Measurements from ENCODE around the gene SCAMP1.
A peak's percentile ranks its signal among the peaks of the same experiment; 100 is the strongest.
"Not testable (repeated sequence)": the region's sequence is repeated elsewhere in the genome, so short reads cannot be mapped to it uniquely, and the experiment has no call there.

The SCAMP1 gene, protein sequence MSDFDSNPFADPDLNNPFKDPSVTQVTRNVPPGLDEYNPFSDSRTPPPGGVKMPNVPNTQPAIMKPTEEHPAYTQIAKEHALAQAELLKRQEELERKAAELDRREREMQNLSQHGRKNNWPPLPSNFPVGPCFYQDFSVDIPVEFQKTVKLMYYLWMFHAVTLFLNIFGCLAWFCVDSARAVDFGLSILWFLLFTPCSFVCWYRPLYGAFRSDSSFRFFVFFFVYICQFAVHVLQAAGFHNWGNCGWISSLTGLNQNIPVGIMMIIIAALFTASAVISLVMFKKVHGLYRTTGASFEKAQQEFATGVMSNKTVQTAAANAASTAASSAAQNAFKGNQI

DNA sequence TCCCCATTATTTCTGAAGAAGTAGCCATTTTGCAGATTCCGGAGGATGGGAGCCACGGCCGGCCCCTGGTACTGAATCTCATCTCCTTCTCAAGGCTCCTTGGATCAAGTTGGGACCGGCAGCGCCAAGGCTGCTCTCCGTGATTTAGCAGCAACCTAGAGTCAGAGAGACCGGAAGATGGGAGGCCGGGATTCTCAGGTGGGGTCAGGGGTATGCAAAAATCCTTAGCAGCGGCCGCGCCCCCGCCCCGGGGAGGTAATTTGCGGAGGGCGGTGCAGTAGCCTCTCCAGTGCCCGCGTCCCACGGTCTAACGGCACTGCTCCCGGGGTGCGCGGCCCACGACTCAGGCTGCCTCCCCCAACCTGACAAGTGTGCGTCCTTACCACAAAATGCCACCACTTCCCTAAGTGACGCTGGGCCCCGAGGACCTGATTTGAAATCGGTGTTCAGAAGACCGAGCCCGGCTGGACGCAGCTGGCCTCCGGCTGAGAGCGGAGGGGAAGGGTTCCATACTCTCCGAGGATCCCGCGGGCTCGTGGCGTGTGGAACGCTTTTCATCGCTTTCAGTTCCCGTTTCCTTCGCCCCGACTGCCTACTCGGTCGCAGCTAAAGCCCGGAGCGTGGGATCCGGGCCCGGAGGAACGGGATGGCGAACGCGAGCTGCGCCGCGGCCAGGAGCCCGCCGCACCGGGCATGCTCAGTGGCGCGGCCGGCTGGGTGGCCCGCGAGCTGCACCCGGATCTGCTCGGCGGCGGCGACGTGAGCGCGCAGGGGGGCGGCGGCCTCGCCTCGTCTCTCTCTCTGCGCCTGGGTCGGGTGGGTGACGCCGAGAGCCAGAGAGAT lies at the start of gene SCAMP1:
Gene SCAMP1, plus strand, starts transcription at position 787 of the 843 bp plus-strand sequence. Its CDS starts 55 bp downstream, at position 842.
- peak; percentile 83 for DNase-seq

DNA sequence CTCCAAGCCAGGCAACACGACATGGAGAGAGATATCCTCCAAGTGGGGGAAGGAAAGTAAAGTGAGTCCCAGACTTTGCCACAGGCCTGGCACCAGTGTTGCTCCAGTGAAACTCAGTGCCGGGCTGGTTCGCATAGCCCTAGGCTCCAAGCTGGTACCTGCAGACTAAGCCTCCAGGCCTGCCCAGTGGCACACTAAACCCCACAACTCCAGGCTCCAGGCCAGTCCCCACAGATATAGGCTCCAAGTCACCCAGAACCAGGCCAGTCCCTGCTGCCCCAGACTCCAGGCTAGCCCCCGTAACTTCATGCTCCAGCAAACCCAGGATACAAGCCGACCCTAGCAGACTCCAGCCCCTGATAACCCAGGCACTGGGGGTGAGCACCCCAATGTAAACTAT lies 42.9 kb upstream of the SCAMP1 start:
- DNase-seq = no peak

DNA sequence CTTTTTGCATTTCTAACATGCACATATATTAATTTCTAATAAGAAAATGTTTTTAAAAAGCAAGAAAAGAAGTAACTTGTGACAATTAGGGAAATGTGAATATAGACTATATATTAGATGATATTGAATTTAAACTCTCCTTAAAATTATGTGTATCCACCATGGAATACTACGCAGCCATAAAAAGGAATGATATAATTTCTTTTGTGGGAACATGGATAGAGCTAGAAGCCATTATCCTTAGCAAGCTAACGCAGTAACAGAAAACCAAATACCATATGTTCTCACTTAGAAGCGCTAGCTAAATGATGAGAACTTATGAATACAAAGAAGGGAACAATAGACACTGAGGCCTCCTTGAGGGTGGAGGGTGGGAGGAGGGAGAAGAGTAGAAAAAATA lies 42.1 kb upstream of the SCAMP1 start:
- no peak for DNase-seq

DNA sequence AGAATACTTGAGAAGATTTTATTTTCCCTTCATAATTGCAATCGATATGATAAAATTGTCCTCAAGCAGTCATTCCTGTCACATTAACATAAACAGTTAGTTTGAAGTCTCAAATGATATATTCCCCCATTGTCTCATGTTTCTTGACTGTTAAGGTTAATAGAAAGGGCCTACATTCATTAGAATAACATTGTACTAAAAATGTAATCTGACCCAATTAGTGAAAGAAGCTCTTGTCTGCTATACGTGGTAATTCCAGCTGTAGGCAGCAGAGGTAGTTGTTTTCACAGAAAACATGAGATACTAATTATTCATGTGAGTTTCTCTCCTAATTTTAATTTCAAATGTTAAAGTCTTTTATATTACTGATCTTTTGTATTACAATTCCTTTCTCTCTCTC lies 40.0 kb upstream of the SCAMP1 start:
- peak; percentile 37 for DNase-seq

DNA sequence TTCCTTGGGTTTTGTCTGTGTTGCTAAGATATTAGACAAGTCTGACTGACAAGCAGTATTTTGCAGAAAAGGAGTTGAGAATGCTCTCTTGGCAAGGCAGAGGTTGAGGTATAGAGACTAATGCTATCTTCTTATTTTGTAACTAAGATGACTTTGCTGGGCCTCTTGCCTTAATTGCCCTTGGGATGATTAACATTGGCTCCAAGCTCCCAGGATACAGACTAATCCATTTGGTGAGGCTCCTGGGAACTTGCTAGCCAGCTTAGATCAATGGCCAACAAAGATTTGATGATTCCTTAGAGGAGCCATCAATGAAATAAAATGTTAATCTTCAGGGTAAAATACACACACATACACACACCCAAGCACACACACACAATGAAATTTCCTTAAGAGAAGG lies 37.2 kb upstream of the SCAMP1 start:
- DNase-seq = no peak

DNA sequence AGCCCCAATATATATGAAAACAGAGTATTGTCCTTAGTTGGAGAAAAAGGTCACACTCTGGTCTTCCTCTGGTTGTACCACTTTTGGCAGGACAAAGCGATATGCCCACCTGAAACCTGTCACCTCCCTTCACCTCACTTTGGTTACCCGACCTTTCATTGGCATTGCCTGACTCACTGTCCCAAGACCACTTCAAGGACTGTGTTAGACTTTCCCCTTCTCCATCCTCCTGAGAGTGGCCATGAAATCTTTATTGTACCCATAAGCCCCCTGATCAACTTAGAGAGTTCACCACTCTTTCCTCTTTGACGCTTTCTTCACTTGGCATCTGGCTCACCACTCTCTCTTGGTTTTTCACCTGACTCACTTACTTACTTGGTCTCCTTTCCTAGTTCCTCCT lies 33.5 kb upstream of the SCAMP1 start:
- no peak for DNase-seq

DNA sequence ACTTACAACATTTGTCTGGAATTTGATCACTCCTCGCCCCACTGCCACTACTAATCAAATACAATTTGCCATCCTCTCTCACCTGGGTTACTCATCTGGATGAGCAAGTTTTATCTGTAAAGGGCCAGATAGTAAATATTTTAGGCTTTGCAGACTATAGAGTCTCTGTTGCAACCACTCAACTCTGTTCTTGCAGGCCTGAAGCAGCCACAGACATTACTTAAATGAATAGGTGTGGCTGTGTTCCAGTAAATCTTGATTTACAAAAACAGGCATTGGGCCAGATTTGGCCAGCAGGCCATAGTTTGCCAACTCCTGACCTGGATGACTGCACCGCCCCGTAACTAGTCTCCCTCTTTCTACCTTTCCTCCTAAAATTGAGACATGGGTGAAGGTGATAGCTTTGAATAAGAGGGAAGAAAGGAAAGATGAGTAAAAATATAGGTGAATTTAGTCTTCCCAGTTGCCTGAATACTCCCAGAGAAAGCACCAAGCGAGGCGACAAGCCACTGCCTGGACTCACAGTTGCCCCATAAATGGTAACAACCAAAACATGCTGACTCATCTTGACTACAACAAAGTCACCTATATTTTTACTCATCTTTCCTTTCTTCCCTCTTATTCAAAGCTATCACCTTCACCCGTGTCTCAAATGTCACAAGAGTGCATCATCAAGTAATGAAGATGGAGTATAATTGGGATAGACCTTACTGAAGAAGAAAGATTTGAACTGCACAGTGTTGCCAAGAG lies 32.5 kb upstream of the SCAMP1 start:
- no peak for DNase-seq

DNA sequence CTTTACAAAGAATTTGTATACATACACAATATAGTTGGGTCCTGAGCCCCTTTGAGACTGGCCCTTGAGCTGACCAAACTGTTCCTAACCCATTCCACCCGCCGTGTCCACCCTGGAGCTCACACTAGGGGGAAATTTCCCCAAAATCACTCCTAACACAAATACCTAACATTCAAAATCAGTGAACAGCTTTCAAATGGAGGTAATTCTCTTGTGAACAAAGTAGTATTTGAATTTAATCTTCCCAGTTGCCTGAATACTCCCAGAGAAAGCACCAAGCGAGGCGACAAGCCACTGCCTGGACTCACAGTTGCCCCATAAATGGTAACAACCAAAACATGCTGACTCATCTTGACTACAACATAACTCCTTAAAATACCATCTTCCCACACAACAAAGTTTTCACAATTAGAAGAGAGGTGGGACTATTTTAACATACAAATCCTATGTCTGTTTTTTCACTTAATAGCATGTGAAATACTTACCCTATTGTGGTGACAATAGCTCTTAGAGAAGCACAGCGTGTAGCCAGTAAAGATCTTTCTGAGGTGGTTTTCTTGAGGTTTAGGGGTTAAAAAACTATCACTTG lies 31.7 kb upstream of the SCAMP1 start:
- DNase-seq = no peak

DNA sequence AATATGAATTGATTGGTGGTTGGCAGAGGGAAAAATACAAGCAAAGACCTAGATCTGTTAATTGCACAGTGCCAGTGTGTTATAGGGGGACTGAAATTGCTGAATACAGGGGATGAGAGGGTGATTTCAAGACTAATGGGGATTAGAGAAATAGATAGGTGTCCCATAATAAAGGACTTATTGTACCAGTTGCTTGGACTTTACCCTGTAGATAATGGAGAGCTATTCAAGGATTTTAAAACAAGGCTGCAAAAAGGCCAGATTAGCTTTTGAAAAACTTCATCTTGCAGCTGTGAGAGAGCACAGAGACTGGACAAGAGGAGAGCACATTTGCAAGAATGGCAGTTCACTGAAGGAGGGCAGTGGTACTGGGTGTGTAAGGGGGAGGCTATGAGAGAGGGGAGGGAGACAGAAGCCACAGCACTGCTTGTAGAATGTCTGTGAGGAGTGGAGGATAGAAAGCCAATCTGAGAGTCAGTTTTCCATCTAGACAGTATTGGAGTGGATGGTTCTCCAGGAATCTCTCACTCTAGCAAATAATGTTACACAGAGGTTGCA lies 28.8 kb upstream of the SCAMP1 start:
- no peak for DNase-seq

DNA sequence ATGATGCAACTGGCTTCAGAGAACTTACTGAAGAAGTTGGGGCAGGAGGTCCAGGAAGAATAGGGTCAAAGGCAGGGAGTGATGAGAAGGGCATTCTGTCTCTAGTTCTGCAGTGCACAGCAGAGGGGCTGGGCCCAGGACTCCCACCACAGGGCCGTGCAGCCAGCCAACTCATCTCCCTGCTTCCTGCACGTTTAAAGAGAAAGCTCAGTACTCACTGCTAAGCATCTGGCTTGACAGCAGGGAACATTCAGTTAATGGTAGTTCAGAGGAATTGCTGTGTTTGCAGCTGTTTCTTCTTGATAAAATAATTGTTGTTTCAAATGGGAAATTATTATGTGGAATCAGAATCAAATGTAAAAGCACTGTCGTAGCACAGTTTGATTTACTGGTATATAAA lies 25.6 kb upstream of the SCAMP1 start:
- DNase-seq = no peak

DNA sequence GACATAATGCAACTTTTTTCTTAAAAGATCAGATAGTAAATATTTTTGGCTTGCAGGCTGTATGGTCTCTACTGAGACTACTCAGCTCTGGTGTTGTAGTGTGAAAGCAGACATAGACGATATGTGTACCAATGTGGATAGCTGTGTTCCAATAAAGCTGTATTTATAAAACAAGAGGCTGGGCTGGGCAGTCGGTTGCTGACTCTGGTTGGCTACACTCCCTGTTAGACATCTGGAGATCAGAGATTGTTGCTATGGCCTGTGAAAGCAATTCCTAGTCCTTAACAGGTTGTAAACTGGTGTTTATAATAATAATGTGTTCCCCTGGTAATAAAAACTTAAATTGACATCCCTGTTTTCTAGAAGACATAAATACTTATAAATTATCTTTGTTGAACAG lies 24.4 kb upstream of the SCAMP1 start:
- no peak for DNase-seq

DNA sequence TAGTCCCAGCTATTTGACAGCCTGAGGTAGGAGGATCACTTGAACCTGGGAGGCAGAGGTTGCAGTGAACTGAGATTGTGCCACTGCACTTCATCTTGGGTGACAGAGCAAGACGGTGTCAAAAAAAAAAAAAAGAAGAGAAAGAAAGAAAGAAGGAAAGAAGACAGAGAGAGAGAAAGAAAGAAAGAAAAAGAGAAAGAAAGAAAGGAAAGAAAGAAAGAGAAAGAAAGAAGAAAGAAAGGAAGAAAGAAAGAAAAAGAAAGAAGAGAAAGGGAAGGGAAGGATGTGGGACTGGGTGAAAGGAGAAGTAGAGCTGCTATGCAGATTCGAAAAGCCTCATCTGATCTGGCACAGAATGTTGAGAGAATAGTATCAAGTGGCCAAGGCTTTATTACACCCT lies 23.7 kb upstream of the SCAMP1 start:
- no peak for DNase-seq

DNA sequence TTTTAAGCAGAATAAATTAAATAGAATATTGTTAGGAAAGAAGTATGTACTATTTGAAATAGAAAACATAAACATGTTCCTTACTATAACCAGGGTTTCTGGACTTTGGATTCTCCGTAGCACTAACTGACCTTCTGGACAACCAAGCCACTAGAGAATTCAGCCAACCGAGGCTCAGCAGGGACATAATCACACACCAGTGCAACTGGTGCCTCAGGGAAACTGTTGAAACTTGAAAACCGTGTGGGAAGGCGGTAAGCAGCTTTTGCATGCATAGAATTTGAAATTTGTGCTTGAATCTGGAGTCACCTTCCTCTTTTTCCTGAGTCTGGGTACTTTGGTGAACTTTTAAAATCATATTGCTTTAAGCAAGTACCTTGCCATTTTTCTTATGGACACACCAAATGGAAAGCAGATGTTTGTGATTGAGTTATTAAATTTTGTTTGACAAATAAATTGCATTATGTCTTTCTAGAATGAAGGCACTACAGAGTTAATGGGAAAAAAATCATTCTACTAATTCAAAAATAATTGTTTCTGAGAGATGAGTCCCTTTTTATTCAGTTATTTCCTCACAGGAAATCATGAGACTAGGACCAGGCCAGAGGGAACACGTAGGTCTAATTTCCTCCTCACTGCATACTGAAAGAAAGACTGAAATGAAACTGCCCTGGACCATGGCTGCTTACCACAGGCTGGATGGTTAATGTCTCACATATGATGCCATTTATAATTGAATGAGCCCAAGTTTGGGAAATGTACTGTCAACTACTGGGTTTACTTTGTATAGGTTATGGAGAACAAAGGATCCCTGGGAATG lies 20.6 kb upstream of the SCAMP1 start:
- DNase-seq = no peak

DNA sequence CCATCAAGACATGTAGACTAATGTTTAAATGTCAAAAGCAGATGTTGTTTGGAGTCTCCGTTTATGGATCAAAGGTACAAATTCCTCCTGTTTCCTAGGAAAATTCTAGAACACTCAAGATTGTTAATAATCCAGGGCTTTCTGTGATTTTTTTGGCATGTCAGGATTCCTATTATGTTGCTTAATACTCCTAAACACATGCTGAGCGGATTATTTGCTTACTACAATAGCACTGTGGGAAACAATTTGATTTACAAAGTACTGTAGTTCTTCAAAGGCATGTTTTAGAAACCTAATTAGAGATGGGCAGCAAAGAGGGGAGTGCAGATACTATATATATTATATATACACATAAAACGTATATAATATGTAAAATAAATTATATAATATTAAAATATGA lies 19.0 kb upstream of the SCAMP1 start:
- DNase-seq = no peak

DNA sequence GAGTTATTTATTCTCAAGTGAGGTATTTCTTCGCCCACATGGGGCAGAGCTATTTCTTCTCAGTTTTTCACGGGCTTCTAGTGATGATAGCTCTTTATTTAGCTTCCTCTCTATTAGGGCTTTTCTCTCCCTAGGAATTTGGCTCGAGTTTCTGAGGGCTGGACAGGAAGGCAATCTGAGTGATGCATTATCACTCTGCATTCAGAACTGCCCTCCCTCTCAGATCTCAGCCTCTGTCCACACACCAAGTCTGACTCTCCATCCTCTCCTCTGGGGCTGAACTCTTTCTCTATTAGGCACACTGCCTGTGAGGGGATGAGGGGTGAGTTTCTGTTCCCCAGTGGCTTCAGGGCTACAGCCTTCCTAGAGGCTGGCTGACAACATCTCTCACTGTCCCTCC lies 14.9 kb upstream of the SCAMP1 start:
- no peak for DNase-seq

DNA sequence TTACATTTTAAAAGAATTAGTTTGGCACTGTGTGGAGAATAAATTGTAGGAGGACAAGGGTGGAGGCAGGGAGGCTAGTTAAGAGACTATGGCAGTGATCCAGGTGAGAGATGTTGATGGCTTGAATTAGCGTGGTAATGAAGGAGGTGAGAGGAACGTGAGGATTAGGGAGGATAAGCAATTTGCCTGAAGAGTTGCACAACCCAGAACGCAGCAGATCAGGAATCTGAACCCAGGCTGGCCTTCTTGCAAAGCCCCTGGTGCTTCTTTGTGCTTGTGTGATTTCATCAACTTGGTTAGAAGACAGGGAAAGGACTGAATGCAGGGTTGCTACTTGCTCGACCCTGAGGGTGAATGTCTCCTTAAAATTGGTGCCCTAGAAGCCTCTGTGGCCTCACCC lies 6.9 kb upstream of the SCAMP1 start:
- no peak for DNase-seq

DNA sequence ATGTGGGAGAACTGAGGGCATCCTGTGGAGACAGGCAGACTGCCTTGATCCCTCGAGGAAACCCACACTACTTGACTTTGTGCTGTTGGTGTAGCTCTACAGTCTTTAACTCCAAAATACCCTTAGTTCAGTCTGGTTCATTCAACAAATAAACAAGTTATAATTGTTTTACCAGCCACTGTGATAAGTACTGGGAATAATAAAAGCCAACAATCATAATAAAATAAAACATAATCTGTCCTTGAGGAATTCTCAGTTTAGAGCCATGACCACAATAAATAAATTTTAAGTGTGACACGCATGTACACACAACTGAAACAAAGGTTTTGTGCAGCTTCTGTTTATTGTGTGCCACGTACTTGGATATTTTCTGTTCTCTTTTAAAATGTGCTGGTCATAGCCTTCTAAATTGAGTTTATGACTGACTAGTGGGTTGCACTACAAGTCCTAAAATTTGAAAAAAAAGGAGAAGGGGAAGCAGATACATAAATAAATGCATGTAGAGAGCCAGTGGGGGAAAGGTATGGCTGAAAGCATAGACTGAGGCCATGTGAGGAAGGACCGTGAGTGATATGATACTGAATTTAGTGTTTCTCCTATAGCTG lies 6.2 kb upstream of the SCAMP1 start:
- no peak for DNase-seq

DNA sequence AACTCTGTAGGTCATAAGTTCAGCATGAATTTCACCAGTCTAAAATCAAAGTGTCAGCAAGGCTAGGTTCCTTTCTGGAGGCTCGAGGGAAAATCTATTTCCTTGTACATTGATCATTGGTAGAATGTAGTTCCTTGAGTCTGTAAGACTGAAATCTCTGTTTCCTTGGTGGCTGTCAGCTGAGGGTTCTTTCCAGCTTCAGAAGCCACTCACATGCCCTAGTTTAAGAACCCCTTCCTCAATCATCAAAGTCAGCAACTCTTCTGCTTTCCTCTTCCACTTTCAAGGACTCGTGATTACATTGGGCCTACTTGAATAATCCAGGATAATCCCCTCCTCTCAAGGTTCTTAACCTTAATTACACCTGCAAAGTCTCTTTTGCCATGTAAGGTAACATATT lies 4.9 kb upstream of the SCAMP1 start:
- no peak for DNase-seq

DNA sequence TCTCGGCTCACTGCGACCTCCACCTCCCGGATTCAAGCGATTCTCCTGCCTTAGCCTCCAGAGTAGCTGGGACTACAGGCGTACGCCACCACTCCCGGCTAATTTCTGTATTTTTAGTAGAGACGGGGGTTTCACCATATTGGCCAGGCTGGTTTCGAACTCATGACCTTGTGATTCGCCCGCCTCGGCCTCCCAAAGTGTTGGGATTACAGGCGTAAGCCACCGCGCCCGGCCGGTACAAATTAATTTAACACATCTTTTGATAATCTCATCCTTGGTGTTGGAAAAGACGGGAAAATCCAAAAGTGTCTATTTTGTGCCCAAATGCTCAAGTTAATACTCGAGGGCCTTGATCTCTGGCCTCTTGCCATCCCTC lies 974 bp upstream of the SCAMP1 start:
- DNase-seq = not testable (repeated sequence)

DNA sequence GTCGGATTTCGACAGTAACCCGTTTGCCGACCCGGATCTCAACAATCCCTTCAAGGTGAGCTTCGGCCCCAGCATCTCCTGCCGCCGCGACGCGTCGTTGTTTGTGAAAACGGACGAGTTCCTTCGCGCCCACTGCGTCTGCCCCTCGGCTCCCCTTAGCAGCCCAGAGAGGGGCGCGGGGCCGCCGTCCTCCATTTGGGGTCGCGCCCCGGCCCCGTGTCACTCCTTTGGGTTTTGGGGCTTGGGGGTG lies 182 bp downstream of the SCAMP1 start:
- no peak for DNase-seq

DNA sequence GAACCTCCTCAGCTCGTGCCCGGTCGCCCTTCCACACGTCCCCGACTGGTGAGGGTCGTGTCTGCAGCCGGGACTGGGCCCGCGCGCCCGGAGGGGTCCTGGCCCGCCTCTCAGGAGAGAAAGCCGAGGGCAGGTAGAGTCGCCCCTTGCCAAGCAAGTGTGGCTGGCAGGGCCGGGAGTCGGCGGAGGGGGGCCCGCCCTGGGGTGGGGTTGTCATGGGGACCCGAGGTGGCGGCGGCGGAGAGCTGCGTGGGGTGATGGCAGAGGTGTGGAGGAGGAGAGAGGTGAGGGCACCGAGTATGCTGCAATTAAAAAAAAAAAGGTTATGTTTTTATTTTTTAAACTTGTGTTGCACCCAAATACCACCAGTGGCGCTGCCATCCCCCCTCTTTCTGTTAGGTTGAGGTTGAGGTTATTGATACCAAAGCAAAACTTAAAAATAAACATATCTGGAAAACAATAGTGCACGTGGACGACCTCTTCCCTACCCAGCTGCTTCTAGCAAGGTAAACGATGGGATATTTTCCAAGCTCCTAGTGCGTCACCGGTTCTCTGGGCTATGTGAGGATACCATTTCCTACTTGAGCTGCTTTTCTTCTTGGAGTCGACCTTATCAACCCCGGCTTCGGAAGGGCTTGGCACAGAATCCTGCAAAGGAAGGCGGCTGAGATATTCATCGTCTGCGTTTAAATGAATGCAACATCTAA lies 660 bp downstream of the SCAMP1 start:
- DNase-seq = no peak

Measured in NCI-H1436 (cell line).